ENCODE measurements around the gene NBEAL2. TPM values are rescaled to one million over a fixed set of nuclear protein-coding genes. Genes with fewer than 3 reads are reported as not detected.

Gene NBEAL2
- total and polyA plus RNA-seq, 2 of the 8 experiments (the other 6 are each of a cell fraction or from before 2014, with no cell fraction given): 27.3 to 46.9 TPM

DNA sequence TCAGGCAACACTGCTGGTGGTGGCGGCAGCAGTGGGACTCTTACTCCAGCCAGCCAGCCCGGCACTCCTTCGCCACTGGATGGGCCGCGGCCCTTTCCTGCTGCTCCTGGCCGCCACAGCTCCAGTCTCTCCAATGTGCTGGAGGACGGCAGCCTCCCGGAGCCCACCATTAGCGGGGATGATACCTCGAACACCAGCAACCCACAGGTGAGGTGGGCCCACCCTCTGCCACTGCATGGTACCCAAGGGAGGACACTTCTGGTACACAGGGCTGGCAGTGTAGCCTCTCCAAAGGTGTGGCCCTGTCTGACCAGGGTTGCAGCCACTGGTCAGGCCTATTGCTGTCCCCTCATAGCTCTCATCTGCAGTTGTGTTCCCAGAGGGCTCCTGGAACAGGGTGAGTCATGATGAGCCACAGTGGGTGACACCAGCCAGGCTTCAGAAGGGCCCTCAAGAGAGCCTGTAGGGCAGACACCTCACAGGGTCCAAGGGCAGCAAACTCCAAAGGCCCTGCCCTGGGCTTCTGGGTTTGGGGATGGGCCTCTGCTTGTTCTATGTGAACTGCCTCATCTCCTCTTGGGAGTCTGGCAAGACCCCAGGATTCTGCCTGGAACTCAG lies 20.8 kb downstream of the NBEAL2 start (continued):
- TF ChIP-seq RFX5 (IDR thresholded peaks at IDR 0.05; ENCODE audit: borderline replicate concordance, low read depth, low read length): no peak
- no peak for TF ChIP-seq KDM5A (IDR thresholded peaks at IDR 0.05; ENCODE audit: low read length)
- no peak for TF ChIP-seq RXRA (IDR thresholded peaks at IDR 0.05; ENCODE audit: insufficient read depth, low read depth, low read length)
- TF ChIP-seq RAD21 (IDR thresholded peaks at IDR 0.05 in 1 of 2, conservative IDR thresholded peaks at IDR 0.05 in 1 of 2; ENCODE audit: low read depth in 2 of 2, low read length in 2 of 2): no peak
- no peak for TF ChIP-seq YY1 (IDR thresholded peaks at IDR 0.05; ENCODE audit: low read depth, low read length)
- TF ChIP-seq SRF (IDR thresholded peaks at IDR 0.05; ENCODE audit: low read depth, low read length): no peak
